Stimulated activated CD8-positive, alpha-beta memory T cell treated with anti-CD3 and anti-CD28 coated beads, Interleukin-7, amount 100 ng/mL, for 1 hour (primary cell): Measurements from ENCODE around the gene SMIM41.
"Not testable (repeated sequence)": the region's sequence is repeated elsewhere in the genome, so short reads cannot be mapped to it uniquely, and the experiment has no call there.

ENCODE experiments used
- DNase-seq, 2 donors: peaks; one replicate each; pipeline ENCODE4 v3.0.0-alpha.2; 2020; ENCODE audit warnings: low read depth in 2 of 2

The SMIM41 gene

DNA sequence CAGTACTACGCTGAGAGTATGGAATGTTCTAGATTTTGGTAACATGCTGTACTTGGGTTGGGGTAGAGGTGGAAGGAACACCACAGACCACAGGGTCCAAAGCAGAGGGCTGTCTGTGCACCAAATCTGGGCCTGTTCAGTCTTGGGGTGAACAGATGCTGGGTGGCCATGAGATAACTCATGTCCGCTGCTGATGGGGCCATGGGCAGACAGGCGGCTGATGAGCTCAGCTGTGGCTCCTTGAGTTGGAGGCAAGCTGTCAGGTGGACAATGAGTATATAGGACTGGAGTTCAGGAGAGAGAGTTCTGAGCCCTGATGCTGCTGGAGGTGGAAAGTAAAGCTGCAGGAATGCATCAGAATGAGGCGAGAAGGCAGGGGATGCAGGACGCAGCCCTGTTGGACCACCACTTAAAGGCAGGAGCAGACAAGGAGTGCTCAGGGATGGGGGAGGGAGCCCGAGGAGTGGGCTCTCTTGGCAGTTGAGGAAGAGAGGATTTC, 6.2 kb downstream of the SMIM41 start:
- no peak for DNase-seq

DNA sequence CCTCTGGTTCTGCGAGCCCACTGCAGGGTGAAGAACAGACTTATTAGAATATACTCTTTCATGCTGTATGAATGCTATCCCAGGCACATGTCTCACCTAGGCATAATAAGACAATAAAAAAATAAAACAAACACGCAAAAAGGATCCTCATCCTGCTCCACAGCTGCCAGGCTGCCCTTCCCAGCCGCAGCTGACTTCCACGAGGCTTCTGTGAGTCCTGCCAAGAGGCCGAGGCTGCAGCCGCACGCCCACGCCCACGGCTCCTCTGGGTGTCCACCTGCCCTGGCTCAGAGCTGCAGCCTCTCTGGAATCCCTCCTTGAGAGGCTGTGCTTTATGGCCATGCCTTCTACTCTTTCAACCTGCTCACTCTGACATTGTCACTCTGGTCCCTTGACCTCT, 6.9 kb downstream of the SMIM41 start:
- DNase-seq, result no peak

GRCh38 chr12:52086944-52087835, 7.7 kb downstream of the SMIM41 start:
- no peak for DNase-seq

DNA sequence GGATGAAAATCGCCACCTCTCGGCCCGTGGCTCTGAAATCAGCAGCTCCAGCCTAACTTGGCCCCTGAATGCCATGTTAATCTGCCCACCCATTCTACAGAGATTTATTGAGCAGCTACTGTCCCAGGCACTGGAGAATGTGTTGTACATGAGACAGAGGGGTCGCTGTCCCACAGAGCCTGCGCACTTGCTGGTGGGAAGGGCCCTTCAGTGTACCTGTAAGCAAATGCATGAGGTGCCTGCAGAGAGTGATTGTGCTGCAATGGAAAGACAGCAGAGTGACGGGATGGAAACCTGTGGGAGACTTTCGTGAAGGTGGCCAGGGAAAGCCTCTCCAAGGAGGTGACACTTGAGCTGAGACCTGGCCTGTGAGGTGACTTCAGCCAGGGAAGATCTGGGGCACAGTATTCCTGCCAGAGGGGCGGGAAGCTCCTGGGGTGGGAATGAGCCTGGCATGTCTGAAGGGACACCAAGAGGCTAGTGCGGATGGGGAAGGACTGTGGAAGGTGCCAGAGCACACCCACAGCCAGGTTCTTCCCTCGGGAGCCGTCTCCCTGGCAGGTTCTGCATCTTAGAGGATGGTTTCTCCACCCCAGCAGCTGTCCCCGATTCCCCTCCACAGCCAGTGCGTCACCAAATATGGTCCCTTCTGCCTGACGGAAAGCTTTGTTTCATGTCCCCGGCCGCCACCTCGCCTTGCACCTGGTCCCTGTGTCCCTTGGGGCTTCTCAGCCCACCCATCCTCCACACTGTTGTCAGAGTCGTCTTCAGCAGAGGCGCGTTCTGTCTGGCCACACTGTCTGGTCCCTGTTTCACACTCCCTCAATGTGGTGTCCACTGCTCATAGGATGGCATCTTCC, 8.7 kb downstream of the SMIM41 start:
- DNase-seq, result no peak

DNA sequence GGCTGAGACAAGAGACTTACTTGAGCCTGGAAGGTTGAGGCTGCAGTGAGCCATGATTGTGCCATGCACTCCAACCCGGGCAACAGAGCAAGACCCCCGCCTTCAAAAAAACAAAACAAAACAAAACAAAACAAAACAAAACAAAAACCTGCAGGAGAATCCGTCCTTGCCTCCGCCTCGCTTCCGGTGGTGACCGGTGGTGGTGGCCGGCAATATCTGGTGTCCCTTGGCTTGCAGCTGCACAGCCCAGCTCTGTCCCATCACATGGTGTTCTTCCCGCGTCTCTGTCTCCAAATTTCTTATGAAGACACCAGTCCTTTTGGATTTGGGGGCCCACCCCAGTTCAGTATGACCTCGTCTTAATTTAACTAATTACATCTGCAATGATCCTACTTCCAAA, 10.0 kb downstream of the SMIM41 start:
- DNase-seq, result no peak

DNA sequence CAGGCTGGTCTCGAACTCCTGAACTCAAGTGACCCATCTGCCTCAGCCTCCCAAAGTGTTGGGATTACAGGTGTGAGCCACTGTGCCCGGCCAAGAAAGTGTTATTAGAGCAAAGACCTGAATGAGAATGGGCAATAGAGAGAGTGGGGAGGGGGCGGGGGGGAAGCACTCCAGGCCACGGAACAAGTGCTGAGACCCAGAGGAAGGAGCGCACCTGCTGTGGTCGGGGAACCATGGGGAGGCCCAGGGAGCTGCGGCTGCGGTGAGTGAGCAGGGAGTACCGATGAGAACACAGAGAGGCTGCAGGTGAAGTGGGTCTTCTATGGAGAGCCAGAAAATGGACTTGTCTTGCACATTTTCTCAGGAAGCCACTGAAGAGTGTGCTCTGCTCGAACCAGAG, 10.8 kb downstream of the SMIM41 start:
- DNase-seq, result no peak

DNA sequence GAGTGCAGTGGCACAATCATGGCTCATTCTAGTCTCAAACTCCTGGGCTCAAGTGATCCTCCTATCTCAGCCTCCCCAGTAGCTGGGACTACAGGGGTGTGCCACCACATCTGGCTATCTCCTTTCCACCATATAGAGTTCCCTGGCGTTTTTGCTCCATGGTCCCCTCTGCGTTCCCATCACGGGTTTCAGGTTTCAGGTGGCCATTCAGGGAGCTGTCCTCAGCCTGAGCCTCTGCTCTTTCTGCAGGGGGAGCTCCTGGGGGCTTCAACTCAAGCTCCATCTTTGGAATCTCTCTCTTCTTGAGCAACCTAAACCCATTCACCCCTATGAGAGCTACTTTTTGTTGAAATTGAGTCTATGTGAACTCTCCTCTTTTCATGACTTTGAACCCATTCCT, 11.6 kb downstream of the SMIM41 start:
- DNase-seq, result no peak

GRCh38 chr12:52091869-52092268, 12.4 kb downstream of the SMIM41 start:
- DNase-seq, result no peak

DNA sequence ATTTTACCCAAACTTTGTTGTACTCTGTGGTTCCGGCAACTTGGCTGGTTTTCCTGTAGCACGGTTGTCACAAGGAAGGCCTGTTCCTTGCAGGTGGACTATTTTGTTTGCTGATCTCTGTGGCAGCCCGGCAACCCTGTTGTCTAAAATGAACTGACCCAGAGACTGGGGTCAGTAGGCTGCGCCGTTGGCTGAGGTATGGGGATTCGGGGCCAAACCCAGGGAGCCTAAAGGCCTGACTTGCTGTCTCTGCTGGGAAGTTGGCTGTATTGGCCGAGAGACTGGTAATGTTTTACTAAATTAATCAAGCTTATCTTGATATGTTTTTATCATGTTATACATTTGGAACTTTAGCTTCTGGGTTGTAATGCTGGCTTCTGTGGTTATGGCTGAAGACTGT, 13.8 kb downstream of the SMIM41 start:
- DNase-seq, result no peak

GRCh38 chr12:52096332-52097044, 17.0 kb downstream of the SMIM41 start:
- no peak for DNase-seq

DNA sequence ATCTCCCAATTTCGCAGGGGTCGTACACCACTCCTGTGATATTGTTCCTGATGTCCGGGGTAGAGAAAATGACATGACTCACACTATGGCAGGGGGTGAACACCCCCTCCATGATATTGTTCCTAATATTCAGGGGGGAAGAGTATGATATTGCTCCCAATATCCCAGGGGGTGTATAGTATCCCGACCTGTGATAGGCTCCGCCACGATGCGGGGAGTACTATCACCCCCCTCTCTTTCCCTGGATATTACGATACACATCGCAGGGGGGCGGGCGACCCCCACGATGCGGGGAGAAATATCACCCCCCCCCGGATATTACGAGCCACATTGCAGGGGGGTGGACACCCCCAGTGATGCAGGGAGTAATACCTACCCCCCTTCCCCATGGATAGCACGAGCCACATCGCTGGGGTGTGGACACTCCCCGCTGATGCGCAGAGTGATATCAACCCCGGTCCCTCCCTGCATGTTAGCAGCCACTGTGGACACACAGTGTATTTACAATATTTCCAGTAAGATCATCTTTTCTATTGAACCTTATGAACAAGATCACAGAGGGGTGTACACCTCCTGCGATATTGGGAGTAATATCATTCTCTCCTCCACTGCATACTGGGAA, 17.7 kb downstream of the SMIM41 start:
- no peak for DNase-seq

- not testable (repeated sequence) for DNase-seq
These were observed 25.1 kb downstream of the SMIM41 start for GRCh38 chr12:52104431-52105089.

DNA sequence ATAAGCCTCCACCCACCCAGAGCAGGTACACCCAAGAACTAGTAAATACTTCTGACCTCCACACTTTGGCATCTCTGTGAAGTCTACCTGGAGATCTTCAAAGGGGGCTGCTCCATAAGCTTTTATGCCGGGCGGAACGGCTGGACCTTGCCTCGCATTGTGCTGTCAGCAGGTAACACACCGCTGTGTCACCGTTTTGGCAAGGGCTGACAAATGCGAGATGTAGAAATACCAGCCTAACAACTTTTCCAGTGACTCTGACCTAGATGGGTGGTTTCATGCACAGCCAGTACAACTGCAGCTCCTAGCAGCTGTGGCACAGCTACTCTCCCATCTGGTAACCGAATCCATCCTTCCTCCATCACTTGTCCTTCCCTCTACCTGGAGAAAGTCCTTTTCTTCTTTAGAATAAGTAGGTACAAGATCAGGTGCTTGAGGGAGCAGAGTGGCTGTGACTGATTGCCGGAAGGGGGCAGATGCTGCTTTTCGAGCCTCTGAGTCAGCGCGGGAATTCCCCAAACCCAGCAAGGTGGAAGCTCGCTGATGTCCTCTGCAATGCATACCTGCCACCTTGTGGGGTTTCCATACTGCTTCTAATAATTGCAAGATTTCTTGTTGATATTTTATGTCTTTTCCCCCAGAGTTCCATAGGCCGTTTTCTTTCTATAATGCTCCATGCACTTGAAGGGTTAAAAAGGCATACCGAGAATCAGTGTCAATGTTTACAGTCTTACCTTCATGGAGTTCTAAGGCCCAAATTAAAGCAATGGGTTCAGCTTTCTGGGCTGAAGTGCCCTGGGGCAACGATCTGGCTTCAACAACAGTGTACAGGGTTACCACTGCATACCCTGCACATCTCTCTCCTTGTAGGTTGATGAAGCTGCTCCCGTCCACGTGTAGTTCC, 37.0 kb downstream of the SMIM41 start:
- peak in 1 of 2 donors; percentile 34 for DNase-seq

DNA sequence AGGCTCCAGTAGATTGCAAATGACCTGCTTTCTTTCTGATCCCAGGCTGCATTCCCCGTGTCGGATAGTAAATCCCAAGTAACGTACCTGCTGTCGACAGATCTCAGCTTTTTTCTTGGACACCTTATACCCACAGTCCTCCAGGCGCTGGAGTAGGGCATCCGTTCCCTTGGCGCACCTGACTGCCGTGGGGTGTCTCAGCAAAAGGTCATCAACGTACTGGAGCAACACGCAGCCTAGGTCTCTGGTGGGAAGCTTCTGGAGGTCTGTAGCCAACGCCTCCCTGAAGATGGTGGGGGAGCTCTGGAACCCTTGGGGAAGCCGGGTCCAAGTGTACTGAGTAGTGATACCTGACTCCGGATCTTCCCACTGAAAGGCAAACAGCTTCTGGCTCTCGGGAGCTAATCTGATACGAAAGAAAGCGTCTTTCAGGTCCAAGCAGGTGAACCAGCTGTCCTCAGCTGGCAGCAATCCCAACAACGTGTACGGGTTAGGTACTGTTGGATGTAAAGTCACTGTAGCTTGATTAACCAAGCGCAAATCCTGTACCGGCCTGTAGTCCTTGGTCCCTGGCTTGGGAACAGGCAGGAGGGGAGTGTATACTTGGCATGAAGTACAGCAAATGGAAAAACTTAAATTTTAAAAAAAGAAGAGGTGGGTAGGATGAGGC, 38.4 kb downstream of the SMIM41 start:
- DNase-seq, result not testable (repeated sequence)

- DNase-seq, result no peak
These were observed 40.1 kb downstream of the SMIM41 start for GRCh38 chr12:52119398-52120254.

DNA sequence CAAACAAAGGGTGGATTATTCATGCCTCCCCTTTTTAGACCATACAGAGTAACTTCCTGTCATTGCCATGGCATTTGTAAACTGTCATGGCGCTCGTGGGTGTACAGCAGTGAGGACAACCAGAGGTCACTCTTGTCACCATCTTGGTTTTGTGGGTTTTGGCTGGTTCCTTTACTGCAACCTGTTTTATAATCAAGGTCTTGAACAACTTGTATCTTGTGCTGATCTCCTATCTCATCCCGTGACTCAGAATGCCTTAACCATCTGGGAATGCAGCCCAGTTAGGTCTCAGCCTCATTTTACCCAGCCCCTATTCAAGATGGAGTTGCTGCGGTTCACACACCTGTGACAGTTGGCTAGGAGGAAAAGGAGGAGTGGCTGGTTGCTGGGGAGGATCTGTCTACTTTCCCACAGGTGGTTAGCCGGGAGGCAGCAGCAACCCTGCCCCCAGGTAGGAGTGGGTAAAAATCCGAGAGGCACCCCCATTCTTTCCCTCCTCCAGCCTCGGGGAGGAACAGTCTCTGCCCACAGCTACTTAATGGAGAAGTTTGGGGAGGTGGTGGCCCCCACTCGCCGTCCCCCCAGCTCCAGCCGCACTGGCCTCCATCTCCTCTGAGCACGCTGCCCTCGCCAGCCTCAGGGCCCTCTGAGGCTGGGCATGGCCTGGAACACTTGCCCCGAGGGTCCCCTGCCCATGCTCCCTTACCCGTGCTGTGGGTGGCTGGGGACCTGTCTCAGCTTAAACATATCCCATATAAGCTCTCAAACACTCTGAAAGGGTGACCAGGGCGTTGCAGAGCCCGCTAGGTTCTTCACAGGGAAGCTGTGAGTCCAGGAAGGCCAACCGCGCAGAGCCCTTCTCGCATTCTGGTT, 41.7 kb downstream of the SMIM41 start:
- DNase-seq, result no peak

DNA sequence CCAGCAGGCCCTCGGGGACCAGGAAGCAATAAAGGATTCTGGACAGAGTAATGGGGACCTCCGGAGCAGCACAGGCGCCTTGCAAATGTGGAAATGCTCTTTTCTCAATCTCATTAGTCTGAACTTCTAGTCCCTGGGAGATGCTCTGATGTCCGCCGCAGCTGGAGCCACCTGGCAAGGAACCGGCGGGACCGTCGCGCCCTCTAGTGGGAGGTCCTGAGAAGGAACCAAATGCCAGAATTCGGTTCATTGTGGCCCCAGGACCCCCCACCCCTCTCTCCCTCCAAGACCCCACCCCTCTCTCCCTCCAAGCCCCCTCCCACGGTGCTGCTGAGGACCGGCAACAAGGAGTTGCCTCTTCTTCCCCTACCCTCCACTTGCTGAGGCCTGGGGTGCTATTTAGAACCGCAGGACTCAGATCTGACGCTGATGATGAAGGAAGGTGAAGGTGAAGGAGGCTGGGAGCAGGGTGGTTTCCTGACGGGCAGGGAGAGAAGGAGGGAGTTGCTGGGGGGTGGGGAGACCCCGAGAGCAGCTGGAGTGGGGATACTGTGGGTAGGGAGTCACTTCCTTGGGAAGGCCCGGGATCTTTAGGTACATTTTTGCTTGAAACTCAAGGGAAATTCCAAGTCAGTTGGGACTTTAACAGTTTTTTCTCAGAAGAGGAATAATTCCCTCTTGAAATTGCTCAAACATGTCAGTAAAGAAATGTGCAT, 42.5 kb downstream of the SMIM41 start:
- peak in 1 of 2 donors; percentile 38 for DNase-seq
